ENCODE results near the gene GOLGA2. TPM values are rescaled to one million over a fixed set of nuclear protein-coding genes. Genes with fewer than 3 reads are reported as not detected.

The GOLGA2 gene
- total and polyA plus RNA-seq, 2 of the 13 experiments (the other 11 are each of a cell fraction or from before 2014, with no cell fraction given), result 45.3 to 45.8 TPM

DNA sequence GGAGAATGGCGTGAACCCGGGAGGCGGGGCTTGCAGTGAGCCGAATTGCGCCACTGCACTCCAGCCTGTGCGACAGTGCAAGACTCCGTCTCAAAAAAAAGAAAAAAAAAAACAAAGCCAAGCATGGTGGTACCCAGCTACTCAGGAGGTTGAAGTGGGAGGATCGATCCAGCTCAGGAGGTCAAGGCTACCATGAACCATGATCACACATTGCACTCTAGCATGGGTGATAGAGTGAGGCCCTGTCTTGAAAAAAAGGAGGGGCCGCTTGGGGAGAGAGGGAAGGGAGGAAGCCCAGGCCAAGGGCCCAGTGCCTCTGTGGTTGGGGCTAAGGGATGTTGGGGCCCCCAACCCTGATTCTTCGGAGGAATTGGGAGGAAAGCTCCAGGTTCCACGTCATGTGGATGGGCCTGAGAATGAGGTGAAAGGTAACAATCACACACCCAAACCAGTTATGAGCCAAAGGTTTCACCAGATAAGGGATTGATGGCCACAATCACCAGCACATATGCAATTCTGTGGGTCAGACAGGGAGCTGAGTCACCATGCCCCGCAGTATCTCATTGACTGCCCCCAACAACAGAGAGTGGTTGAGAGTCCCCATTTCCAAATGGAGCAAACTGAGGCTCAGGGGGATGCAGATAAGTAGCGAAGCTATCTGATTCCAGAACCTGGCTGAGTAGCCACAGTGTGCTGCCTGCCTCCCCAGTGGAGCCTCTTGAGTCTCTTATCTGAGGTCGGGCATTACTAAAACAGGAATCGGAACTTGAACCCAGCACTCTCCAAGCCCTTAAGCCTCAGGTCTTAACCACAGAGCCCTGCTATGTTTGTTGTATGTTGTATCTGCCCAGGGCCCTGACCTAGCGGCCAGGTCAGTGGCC lies 20.8 kb upstream of the GOLGA2 start (continued):
- TF ChIP-seq, protein P1, sequence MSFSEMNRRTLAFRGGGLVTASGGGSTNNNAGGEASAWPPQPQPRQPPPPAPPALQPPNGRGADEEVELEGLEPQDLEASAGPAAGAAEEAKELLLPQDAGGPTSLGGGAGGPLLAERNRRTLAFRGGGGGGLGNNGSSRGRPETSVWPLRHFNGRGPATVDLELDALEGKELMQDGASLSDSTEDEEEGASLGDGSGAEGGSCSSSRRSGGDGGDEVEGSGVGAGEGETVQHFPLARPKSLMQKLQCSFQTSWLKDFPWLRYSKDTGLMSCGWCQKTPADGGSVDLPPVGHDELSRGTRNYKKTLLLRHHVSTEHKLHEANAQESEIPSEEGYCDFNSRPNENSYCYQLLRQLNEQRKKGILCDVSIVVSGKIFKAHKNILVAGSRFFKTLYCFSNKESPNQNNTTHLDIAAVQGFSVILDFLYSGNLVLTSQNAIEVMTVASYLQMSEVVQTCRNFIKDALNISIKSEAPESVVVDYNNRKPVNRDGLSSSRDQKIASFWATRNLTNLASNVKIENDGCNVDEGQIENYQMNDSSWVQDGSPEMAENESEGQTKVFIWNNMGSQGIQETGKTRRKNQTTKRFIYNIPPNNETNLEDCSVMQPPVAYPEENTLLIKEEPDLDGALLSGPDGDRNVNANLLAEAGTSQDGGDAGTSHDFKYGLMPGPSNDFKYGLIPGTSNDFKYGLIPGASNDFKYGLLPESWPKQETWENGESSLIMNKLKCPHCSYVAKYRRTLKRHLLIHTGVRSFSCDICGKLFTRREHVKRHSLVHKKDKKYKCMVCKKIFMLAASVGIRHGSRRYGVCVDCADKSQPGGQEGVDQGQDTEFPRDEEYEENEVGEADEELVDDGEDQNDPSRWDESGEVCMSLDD (CRISPR knock-in tag; IDR thresholded peaks at IDR 0.05; ENCODE audit: borderline replicate concordance), result no peak
- TF ChIP-seq CBX2 (IDR thresholded peaks at IDR 0.05; ENCODE audit: low read depth, low read length), result no peak
- TF ChIP-seq CBX2 (CRISPR knock-in tag; IDR thresholded peaks at IDR 0.05; ENCODE audit: low read depth), result no peak
- no peak for TF ChIP-seq AGO2 (optimal IDR thresholded peaks at IDR 0.05; ENCODE audit: low read depth, low read length)
- TF ChIP-seq ZFY (CRISPR knock-in tag; IDR thresholded peaks at IDR 0.05), result peak; percentile 17; the same call in 1 of the 2 replicates
- peak; percentile 11; the same call in 1 of the 2 replicates for TF ChIP-seq ZNF605 (CRISPR knock-in tag; IDR thresholded peaks at IDR 0.05)
- TF ChIP-seq BRD4 (CRISPR knock-in tag; IDR thresholded peaks at IDR 0.05), result no peak
- no peak; the same call in 1 of the 2 replicates for TF ChIP-seq HDAC1 (CRISPR knock-in tag; IDR thresholded peaks at IDR 0.05)
- TF ChIP-seq ZFP90 (CRISPR knock-in tag; IDR thresholded peaks at IDR 0.05; ENCODE audit: borderline replicate concordance), result no peak
- TF ChIP-seq, protein P2, sequence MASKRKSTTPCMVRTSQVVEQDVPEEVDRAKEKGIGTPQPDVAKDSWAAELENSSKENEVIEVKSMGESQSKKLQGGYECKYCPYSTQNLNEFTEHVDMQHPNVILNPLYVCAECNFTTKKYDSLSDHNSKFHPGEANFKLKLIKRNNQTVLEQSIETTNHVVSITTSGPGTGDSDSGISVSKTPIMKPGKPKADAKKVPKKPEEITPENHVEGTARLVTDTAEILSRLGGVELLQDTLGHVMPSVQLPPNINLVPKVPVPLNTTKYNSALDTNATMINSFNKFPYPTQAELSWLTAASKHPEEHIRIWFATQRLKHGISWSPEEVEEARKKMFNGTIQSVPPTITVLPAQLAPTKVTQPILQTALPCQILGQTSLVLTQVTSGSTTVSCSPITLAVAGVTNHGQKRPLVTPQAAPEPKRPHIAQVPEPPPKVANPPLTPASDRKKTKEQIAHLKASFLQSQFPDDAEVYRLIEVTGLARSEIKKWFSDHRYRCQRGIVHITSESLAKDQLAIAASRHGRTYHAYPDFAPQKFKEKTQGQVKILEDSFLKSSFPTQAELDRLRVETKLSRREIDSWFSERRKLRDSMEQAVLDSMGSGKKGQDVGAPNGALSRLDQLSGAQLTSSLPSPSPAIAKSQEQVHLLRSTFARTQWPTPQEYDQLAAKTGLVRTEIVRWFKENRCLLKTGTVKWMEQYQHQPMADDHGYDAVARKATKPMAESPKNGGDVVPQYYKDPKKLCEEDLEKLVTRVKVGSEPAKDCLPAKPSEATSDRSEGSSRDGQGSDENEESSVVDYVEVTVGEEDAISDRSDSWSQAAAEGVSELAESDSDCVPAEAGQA (IDR thresholded peaks at IDR 0.05; ENCODE audit: low read depth), result no peak
- TF ChIP-seq, protein P2 (CRISPR knock-in tag; IDR thresholded peaks at IDR 0.05; ENCODE audit: borderline replicate concordance), result no peak
- peak; percentile 37; the same call in 1 of the 2 replicates for TF ChIP-seq ZNF292 (CRISPR knock-in tag; IDR thresholded peaks at IDR 0.05; ENCODE audit: borderline replicate concordance, low read depth)
- TF ChIP-seq ZNF264 (CRISPR knock-in tag; IDR thresholded peaks at IDR 0.05), result 0 out of 2 replicates have a peak, but pooled peaks have one; percentile 27
- no peak for TF ChIP-seq TOE1 (CRISPR knock-in tag; IDR thresholded peaks at IDR 0.05)
- no peak for TF ChIP-seq ARHGAP35 (CRISPR knock-in tag; IDR thresholded peaks at IDR 0.05; ENCODE audit: borderline replicate concordance)
- no peak for TF ChIP-seq ZSCAN25 (CRISPR knock-in tag; IDR thresholded peaks at IDR 0.05)
- TF ChIP-seq POLR2G (IDR thresholded peaks at IDR 0.05; ENCODE audit: low read depth, low read length), result no peak

All from HepG2 (cell line).